Stimulated activated CD4-positive, alpha-beta T cell treated with anti-CD3 and anti-CD28 coated beads, Interleukin-4, amount 100 ng/mL, for 1 hour (primary cell): ENCODE results near the gene GRAMD1A.

ENCODE experiments used
- DNase-seq: peaks from one replicate; pipeline ENCODE4 v3.0.0-alpha.2; 2020

GRAMD1A gene

GRCh38 chr19:35056513-35057063, 56.5 kb downstream of the GRAMD1A start:
- DNase-seq = no peak

DNA sequence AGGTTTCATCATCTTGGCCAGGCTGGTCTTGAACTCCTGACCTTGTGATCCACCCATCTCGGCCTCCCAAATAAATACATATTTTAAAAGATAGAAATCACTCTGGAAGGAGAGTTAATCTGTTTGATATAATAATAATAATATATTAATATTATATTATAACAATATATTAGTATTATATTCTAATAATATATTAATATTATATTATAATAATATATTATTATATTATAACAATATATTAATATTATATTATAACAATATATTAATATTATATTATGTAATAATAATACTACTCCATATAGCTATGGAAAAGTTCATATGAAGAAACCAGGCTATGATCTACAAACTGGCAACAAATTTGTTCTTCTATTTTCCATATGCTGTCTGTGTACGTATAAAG, 58.2 kb downstream of the GRAMD1A start:
- DNase-seq = no peak

DNA sequence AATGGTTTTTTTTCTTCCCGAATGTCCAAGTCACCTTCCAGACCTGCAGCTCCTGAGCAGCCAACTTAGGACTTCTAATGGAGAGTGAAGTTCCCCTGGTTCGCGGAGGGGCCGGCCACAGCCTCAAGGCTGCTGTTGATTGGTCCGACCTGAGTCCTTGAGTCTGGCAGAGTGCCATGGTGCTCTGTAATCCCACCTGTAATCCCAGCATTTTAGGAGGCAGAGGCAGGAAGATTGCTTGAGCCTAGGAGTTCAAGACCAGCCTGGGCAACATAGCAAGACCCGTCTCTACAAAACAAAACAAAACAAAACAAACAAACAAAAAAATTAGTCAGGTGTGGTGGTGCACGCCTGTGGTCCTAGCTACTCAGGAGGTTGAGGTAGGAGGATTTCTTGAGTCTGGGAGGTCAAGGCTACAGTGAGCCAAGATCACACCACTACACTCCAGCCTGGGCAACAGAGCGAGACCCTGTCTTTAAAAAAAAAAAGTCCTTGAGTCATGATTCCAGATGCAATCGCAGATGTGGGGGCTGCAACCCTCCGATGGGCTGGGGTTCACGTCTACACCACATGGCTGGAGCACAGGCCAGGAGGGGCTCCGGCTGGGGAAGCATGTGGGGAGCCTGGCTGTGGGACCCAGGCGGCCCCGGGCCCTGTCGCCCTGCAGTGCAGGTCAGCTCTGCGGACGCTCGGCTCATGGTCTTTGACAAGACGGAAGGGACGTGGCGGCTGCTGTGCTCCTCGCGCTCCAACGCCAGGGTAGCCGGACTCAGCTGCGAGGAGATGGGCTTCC, 59.1 kb downstream of the GRAMD1A start:
- no peak for DNase-seq

- DNase-seq = no peak
Measured at GRCh38 chr19:35059799-35060091, 59.6 kb downstream of the GRAMD1A start.

DNA sequence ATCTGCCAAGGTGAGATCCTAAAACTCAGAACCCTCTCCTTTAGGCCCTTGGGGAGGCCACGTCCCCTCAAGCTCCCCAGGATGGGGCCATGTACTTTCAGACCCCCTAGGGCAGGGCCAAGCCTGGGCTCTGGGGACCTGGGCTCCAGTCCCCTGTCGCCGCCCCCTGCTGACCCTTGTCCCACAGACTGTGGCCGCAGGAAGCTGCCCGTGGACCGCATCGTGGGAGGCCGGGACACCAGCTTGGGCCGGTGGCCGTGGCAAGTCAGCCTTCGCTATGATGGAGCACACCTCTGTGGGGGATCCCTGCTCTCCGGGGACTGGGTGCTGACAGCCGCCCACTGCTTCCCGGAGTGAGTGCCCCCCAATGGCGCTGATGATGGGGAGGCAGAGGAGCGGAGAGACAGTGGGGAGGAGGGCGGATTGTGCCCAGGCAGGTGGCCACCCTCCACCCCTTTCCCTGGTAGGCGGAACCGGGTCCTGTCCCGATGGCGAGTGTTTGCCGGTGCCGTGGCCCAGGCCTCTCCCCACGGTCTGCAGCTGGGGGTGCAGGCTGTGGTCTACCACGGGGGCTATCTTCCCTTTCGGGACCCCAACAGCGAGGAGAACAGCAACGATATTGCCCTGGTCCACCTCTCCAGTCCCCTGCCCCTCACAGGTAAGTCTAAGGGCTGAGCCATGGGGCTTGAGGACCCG, 60.2 kb downstream of the GRAMD1A start:
- no peak for DNase-seq

DNA sequence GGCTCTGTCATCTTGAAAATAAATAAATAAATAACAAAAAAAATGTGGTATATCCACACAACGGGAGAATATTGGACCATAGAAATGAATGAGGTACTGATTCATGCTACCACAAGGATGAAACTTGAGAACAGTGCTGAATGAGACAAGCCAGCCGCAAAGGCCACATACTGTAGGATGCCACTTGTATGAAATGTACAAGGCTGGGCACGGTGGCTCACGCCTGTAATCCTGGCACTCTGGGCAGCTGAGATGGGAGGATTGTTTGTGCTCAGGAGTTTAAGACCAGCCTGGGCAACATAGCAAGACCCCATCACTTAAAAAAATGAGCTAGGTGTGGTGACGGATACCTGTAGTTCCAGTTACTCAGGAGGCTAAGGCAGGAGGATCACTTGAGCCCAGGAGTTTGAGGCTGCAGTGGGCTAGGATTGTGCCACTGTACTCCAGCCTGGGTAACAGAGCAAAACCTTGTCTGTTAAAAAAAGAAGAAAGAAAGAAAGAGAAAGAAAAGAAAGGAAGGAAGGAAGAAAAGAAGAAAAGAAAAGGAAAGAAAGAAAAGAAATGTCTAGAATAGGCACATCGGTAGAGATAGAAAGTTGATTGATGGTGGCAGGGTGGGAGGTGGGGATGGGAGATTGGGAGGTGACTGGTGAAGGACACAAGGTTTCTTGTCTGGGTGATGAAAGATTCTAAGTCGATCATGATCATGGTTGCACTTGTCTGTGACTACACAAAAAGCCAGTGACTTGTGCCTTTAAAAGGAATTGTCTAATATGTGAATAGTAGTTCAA, 61.7 kb downstream of the GRAMD1A start:
- DNase-seq = no peak

DNA sequence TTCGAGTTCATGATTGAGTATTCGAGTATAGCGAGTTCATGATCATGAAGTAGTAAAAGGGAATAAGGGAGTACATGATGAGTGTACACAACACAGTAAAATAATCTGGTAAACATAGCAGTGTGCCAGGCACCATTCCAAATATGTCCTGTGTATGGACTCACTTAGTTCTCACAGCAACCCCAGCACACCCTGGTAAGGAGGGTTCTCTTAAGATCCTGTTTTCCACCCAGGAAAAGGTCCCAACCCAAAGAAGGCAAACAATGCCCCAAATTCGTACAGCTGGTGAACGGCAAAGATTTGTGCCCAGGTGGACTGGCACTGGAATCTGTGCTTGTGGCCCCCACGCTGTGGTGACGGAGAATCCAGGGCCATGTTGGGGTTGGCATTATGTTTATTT, 62.8 kb downstream of the GRAMD1A start:
- DNase-seq = no peak

DNA sequence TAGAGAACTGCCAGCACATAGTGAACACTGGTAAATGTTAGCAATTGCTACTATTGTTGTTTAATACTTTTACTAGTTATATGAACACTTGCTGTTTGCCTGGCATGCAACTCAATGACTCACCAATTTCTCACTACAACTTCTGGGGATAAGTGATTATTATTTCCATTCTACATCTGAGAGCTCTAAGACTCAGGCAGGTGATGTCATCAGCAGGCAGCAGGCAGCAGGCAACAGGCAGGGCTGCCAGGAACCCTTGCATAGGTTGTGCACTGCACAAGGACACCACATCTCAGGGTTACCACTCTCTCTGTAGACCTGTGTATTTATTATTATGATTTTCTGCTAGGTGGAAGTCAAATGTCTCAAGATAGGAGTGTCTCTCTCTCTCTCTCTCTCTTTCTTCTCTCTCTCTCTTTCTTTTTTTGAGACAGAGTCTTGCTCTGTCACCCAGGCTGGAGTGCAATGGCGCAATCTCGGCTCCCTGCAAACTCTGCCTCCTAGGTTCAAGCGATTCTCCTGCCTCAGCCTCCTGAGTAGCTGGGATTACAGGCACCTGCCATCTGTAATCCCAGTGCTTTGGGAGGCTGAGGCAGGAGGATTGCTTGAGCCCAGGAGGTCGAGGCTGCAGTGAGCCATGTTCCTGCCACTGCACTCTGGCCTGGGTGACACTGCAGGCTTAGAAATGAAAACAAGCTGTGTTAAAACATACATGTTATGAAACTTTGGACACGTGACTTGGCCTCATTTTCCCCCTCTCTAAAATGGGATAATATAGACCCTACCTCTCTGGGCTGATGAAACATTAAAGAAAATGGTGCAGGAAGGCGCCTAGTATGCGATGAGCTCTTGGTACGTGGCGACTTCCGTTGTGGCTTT, 64.1 kb downstream of the GRAMD1A start:
- peak; percentile 16 for DNase-seq

GRCh38 chr19:35065574-35065973, 65.5 kb downstream of the GRAMD1A start:
- DNase-seq = no peak

DNA sequence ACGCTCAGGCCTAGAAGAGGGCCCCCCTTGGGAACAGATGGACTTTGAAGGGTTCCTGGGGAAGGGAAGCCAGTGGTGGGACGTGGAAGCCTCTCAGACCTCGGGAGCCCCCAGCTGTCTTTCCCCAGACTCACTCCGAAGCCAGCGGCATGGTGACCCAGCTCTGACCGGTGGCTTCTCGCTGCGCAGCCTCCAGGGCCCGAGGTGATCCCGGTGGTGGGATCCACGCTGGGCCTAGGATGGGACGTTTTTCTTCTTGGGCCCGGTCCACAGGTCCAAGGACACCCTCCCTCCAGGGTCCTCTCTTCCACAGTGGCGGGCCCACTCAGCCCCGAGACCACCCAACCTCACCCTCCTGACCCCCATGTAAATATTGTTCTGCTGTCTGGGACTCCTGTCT, 66.0 kb downstream of the GRAMD1A start:
- no peak for DNase-seq

DNA sequence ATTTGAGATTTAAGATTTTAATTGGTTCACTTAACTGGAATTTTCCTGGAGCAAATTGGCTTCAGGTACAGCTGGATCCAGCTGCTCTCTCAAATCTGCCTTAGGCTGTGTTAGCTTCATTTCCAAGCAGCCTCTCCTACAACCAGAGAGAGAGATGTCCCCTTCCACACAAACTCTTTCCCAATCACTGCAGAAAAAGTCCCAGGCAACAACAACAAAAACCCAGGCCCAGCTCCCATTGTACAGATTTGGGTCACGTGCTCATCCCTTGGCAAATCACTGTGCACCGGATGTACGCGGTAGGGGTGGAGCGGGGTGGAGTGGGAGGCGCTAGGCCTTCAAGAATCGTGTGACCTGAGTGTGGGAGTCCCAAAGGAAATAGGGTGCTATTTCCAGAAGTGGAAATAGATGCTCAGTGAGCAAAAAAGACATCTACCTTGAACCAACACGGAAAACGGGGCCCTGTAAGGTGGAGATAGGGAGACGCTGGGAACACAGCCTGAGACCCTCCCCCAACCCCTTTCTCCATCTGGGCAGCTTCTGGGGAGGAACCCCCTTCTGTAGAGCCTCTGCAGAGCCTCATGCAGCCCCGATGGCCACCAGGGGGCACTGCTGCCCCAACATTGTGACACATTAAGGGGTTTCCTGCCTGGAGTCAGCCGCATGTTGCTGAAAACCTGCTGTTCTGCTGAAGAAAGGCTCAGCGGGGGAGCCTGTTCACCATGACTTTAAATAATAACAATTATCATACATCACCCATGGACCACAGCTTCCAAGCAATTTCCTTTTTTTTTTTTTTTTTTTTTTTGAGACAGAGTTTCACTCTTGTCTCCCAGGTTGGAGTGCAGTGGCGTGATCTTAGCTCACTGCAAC, 66.8 kb downstream of the GRAMD1A start:
- DNase-seq = peak; percentile 94

DNA sequence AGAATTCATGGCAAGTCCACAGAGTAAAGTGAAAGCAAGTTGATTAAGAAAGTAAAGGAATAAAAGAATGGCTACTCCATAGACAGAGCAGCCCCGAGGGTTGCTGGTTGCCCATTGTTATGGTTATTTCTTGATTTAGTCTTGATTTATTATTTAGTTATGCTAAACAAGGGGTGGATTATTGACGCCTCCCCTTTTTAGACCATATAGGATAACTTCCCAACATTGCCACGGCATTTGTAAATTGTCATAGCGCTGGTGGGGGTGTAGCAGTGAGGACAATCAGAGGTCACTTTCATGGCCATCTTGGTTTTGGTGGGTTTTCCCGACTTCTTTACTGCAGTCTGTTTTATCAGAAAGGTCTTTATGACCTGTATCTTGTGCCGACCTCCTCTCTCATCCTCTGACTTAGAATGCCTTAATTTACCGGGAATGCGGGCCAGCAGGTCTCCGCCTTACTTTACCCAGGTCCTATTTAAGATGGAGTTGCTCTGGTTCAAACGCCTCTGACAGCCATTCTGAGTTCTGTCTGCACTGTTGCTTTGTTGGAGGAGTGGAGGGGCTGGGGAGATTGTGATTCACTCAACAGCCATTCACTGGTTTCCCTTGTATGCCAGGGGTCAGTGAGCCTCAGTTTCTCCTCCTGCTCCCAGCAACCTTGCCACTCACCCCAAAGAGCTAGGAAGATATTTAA, 69.0 kb downstream of the GRAMD1A start:
- DNase-seq = no peak

DNA sequence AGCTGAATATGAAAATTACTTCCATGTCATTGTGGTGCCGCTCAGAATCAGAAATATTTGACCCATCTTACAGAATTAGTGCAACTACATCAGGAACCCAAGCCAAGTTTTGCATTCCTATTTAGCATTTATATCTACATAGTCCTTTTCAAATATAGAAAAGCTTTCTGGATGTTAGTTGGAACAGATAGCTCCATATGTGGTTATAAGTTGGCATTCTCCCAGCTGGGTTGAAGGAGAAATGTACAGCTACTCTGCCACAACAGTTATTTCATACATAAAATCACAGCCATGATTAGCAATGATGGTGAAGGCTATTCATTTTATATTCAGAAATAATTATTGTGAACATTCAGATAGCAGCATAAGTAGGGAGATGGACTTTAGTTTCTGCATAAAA, 69.6 kb downstream of the GRAMD1A start:
- DNase-seq = no peak

DNA sequence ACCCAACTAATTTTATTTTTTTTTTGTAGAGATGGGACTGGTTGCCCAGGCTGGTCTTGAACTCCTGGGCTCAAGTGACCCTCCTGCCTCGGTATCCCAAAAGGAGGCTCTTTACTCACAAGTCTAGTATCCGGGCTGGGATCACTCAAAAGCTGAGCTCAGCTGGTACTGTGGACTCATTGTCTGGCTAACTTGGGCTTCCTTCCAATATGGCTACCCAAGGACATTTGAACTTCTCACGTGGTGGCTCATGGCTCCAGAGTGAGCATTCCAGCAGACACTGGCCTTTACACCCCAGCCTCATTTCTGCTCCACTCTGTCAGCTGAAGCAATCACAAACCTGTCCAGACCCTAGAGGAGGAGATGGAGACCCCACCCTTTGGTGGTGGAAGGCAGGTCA, 70.3 kb downstream of the GRAMD1A start:
- no peak for DNase-seq

GRCh38 chr19:35073516-35073915, 73.4 kb downstream of the GRAMD1A start:
- DNase-seq = no peak

DNA sequence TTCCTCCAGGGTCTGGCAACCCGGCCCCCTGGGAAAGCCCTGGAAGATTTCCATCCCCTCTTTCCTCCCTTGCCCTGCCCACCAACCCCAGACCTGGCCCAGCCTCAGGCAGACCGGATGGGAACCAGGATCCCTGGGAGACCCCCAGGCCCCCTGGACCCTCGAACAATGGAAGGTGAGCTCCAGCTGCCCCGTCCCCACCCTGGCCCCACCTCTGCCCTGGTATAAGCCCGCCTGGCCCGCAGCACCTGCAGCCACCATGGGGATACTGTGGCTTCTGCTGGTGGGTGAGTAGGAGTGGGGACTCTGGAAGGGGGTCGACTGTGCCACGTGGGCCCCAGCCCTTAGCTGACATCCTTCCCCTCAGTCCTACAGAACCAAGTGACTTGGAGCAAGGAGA, 73.8 kb downstream of the GRAMD1A start:
- DNase-seq = no peak

GRCh38 chr19:35074426-35075201, 74.5 kb downstream of the GRAMD1A start:
- no peak for DNase-seq

GRCh38 chr19:35075202-35076025, 75.3 kb downstream of the GRAMD1A start:
- DNase-seq = no peak

- DNase-seq = no peak
Measured at GRCh38 chr19:35076026-35076370, 75.9 kb downstream of the GRAMD1A start.
